NCI-H146 treated with DMSO at 0.1 percent for 48 hours (cell line): ENCODE data around the gene MAGI1.
A peak's percentile ranks its signal among the peaks of the same experiment; 100 is the strongest.
"Not testable (repeated sequence)": the region's sequence is repeated elsewhere in the genome, so short reads cannot be mapped to it uniquely, and the experiment has no call there.

ENCODE experiments used
- DNase-seq: peaks from one replicate; lab custom pipeline; 2025; ENCODE audit not compliant: unreplicated experiment; lab: John Stamatoyannopoulos, UW

The MAGI1 gene

DNA sequence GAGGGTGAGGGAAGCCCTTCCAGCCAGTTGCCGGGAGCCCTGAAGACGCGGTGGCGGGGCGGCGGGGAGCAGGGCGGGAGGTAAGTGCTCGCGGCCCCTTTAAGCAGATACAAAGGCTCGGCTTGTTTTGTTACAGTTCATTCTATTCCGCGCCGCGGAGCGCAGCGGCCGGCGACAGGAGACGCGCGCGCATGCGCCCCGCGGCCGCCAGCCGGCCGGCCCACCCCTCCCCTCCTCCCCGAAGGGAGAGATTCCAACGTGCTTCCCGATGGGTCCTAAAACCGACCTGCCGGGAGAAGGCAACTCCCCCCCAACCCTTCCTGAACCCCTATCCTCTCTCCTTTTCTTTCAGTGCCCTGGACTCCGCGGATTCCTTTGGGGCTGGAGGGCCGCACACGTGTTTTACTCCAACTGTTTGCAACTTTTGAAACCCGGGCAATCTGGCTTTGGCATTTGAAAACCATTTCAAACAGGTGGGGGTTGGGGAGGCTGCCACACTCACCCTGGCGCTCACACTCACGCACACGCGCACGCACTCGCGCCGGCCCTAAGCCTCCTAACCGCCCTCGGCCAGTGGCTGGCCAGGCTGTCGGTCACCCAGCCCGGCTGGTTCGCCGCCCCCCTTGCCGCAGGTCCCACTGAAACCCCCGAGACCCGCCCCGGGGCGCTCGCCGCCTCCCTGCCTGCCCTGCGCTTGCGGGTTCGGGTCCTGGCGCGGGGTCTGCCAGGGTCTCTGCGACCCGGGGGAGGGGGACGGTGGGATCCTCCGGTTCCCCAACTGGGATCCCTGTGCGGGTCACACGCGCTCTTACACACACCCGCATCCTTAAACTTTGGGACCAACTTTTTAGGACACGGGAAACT lies at the start of gene MAGI1:
TSS of gene MAGI1 (minus strand) at position 193 of the 864 bp plus-strand sequence. CDS start 610 bp downstream, outside the sequence.
- peak; percentile 72 for DNase-seq

DNA sequence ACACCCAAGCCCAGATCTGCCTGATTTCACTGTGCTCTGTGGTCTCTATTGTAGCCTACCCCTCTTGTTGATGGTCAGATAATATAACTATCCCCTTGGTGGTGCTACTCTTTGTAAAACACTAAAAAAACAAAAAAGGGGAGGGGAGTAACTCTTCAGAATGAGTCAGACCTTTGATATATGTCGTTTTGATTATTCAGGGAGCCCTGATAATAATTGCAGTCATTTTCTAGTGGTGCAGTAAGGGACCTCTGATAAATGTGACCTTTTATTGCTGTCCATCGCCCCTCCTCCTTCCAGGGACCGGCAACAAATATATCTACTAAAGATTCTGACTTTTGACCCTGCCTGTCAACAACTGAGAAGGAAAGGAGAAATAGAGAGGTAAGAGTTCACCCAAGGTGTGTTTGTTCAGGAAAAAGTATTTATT lies 45.1 kb upstream of the MAGI1 start:
- DNase-seq: no peak

DNA sequence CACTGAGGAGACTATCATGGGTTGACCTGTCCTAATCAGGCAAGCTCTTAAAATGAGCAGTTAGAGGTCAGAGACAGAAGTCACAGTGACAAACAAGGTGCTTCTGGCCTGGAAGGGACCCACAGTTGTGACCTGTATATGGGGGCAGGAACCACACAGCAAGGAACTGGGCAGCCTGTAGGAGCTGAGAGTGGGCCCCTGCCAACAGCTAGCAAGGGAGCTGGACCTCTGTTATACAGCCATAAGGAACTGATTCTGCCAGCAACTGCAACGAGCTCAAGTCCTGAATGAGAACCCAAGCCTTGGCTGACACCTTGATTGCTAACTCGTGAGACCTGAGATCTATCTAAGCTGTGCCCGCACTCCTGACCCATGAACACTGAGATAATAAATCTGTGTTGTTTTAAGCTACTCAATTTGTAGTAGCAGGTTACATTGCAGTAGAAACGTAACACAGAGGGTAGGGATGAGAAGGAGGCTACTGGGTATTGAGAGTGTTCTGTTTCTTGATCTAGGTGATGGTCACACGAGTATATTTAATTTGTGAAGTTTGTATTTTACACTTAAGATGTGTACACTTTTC lies 44.5 kb upstream of the MAGI1 start:
- no peak for DNase-seq

- DNase-seq: no peak
Observed at GRCh38 chr3:66082679-66083078, 44.0 kb upstream of the MAGI1 start.

GRCh38 chr3:66080167-66080566 lies 41.4 kb upstream of the MAGI1 start:
- DNase-seq: no peak

- DNase-seq: no peak
Observed at GRCh38 chr3:66077973-66078372, 39.3 kb upstream of the MAGI1 start.

GRCh38 chr3:66076861-66077470 lies 38.2 kb upstream of the MAGI1 start:
- no peak for DNase-seq

- DNase-seq: no peak
Observed at GRCh38 chr3:66075281-66075680, 36.6 kb upstream of the MAGI1 start.

GRCh38 chr3:66073464-66074141 lies 34.9 kb upstream of the MAGI1 start:
- DNase-seq: no peak

GRCh38 chr3:66068255-66068654 lies 29.5 kb upstream of the MAGI1 start:
- DNase-seq: no peak

DNA sequence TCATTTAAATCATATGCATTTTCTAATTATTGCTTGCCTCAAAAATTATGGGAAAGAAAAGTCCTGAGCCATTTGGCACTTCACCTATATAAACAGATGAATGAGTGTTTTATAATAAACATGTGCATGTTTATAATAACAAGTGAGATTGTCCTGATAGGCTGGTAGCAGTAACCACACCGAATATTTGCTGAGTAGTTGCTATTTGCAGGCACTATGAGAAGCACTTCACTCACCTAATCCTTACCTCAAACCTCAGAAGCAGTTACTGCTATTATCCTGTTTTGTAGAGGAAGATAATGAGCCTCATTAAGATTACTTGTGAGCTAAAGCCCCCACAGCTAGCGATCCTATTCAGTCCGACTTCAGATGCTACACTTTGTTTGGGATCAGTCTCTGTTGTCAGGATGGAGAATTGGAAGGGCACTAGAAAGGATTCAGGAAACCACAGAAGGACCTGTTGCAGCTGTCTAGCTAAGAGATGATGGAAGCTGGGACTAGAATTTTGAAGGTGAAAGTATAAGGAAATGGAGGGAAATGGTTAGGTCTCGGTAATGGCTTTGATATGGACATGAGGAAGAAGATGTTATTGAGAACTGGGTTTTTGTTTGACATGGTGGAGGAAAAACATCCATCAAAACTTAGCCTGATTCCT lies 28.4 kb upstream of the MAGI1 start:
- no peak for DNase-seq

DNA sequence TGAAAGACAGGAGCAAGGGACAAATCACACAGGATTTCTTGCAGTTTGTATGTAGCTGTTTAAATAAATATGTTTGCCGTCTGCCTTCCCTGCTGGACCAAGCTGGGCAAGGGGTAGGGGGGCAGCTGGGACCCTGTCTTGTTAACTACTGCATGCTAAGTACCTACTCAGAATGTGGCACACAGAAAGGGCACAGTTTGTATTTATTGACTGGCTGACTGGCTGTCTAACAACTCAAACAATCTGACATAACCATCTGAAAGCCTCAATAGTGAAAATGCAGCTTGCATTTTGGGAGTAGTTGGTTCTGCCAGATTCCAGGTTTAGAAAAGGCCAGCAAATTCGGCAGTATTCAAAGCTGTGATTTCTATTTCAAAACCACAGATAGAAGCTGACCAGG lies 16.6 kb upstream of the MAGI1 start:
- DNase-seq: no peak

DNA sequence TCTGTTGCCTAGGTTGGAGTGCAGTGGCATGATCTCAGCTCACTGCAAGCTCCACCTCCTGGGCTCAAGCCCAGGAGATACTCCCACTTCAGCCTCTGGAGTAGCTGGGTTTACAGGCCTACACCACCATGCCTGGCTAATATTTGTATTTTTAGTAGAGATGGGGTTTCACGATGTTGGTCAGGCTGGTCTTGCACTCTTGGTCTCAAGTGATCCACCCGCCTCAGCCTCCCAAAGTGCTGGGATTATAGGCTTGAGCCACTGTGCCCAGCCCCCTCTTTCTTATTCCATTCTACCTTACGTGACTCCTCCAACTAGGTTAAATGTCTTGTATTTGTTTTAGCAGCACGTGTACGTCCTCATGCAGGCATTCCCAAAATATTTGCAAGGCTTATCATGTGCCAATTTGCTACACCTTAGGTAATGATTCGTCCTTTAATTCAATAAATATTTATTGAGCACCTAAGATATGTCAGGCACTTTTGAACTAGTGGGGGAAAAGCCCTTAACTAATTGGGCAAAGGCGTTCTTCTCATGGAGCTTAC lies 14.9 kb upstream of the MAGI1 start:
- no peak for DNase-seq

DNA sequence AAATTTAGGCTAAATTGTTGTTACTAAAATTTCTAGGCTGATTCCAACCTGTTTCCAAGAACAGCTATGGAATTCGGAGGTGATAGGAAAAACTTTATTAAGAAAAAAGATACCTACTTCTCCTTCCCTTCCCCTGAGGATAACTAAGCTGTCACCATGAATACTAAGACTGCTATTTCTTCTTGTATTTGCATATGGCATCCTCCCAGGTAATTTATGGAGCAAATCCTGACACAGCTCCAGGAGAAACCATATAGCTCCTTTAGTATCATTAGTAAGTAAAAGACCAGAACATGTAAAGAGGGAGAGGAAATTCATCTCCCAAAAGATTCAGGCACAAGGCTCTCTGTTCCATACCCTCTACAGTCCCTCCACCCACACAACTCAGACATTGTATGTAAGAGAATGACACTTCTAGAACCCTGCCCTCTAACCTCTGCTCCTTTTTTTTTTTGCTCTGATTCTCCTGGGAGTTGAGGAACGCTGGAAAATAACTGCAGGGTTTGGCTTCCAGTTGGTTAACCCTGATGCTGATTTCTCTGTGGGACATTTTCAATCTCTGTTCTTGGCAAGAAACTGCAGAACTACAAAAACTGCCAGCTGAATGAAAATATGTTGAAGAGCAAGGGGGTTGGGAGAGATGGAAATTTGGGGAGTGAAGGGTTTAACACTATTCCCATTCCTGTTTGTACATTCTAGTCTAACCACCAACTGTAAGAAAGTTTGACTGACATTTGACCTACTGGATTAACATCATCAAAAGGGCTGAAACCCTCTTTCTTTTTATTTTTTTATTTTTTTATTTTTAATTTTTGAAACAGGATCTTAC lies 14.2 kb upstream of the MAGI1 start:
- no peak for DNase-seq

GRCh38 chr3:66050821-66051220 lies 12.1 kb upstream of the MAGI1 start:
- no peak for DNase-seq

DNA sequence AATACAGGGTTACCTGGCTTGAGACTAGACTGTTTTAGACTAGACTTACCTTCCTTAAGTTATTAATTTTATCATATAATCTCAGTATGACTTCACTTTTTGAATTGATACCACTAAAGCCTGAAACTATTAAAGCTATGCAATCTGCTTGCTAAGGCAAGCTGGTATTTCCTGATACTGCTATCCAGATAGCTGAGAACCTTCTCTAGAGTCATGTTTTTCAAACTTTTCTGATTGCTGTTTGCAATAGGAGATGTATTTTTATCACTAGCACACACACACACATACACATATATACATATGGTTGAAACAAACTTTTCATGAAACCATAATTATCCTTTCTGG lies 9.3 kb upstream of the MAGI1 start:
- no peak for DNase-seq

- DNase-seq: no peak
Observed at GRCh38 chr3:66047311-66048050, 8.8 kb upstream of the MAGI1 start.

- DNase-seq: not testable (repeated sequence)
Observed at GRCh38 chr3:66046321-66046720, 7.6 kb upstream of the MAGI1 start.

GRCh38 chr3:66041828-66042227 lies 3.1 kb upstream of the MAGI1 start:
- DNase-seq: no peak
